Suprapubic skin (tissue), 4 donors: ENCODE measurements around the gene NEK10. TPM values are rescaled to one million over a fixed set of nuclear protein-coding genes. Genes with fewer than 3 reads are reported as not detected.

Source experiments
- DNase-seq, 2 donors: peaks; one replicate each; pipeline ENCODE4 v3.0.0-alpha.2; 2019; ENCODE audit warnings: low spot score in 2 of 2
- H3K27ac ChIP-seq: fragments of 200-600 bp; sonication (generic); one replicate; pipeline ENCODE4 v1.5.1; 2019
- H3K27me3 ChIP-seq: fragments of 200-600 bp; sonication (generic); one replicate; pipeline ENCODE4 v1.5.1; 2019
- H3K36me3 ChIP-seq: fragments of 200-600 bp; sonication (generic); one replicate; pipeline ENCODE4 v1.5.1; 2019
- H3K4me1 ChIP-seq: fragments of 200-600 bp; sonication (generic); one replicate; pipeline ENCODE4 v1.5.1; 2019
- H3K4me3 ChIP-seq: fragments of 200-600 bp; sonication (generic); one replicate; pipeline ENCODE4 v1.5.1; 2019; ENCODE audit warnings: mild to moderate bottlenecking
- H3K9me3 ChIP-seq: fragments of 200-600 bp; sonication (generic); one replicate; pipeline ENCODE4 v1.5.1; 2019
- CTCF ChIP-seq, 2 donors: fragments of 200-600 bp in 1 of 2; fragments of 450-650 bp in 1 of 2; sonication (generic) in 1 of 2; IDR thresholded peaks; one replicate each; pipeline ENCODE4 v1.5.1; 2016 to 2019; ENCODE audit warnings: antibody characterized with exemption in 2 of 2, mild to moderate bottlenecking in 1 of 2, moderate library complexity in 1 of 2
- EP300 ChIP-seq: sonication (generic); formaldehyde crosslinking; IDR thresholded peaks from one replicate; pipeline ENCODE4 v1.6.1; 2017; ENCODE audit warnings: antibody characterized with exemption
- POLR2A ChIP-seq, 2 donors: fragments of 450-650 bp; IDR thresholded peaks; one replicate each; pipeline ENCODE4 v1.6.1; 2017; ENCODE audit warnings: antibody characterized with exemption in 2 of 2, mild to moderate bottlenecking in 2 of 2, moderate library complexity in 2 of 2
- POLR2AphosphoS5 ChIP-seq, 3 donors: sonication (generic); formaldehyde crosslinking; IDR thresholded peaks; one replicate each; pipeline ENCODE4 v1.6.1; 2017; ENCODE audit warnings: antibody characterized with exemption in 3 of 3
- WGBS: methylation state at CpG from one replicate; pipeline ENCODE4 v1.1.5; 2018; 5-methylcytosine and 5-hydroxymethylcytosine counted together
- total RNA-seq, 4 donors: library from RNA; depleted of rRNA; stranded (reverse); fragments of >200 nt; gene quantifications; one replicate each; pipeline ENCODE4 v1.1.0, GENCODE V29; 2016

The NEK10 gene
- total RNA-seq, 4 donors from 2014 or later = 2.4 to 3.4 (median 3.0) TPM; not detected in 1

GRCh38 chr3:27352047-27352446, 17.1 kb downstream of the NEK10 start:
- TF ChIP-seq CTCF (IDR thresholded peaks at IDR 0.05) (no peak), POLR2AphosphoS5 (IDR thresholded peaks at IDR 0.05) (no peak), EP300 (no peak), POLR2A (IDR thresholded peaks at IDR 0.05) (no peak)

GRCh38 chr3:27349832-27350231, 19.4 kb downstream of the NEK10 start:
- WGBS = 81% methylated on average over 3 of the region's 3 CpGs
- H3K4me3 ChIP-seq = no peak overlapping the region
- DNase-seq = no peak
- no peaks in the 10 kb centered on the region for H3K9me3 ChIP-seq
- H3K27me3 ChIP-seq = no peaks in the 10 kb centered on the region
- H3K27ac ChIP-seq = no peak overlapping the region
- TF ChIP-seq POLR2A (IDR thresholded peaks at IDR 0.05) (no peak), EP300 (no peak), CTCF (IDR thresholded peaks at IDR 0.05) (no peak), POLR2AphosphoS5 (IDR thresholded peaks at IDR 0.05) (no peak)
- H3K36me3 ChIP-seq = no peaks in the 10 kb centered on the region
- H3K4me1 ChIP-seq = peaks cover 20% of the 10 kb centered on the region

More at GRCh38 chr3:27352047-27352446, 17.1 kb downstream of the NEK10 start:
- Histone ChIP-seq H3K27ac (no peak overlapping the region), H3K27me3 (no peaks in the 10 kb centered on the region), H3K9me3 (no peaks in the 10 kb centered on the region), H3K4me1 (peaks cover 20% of the 10 kb centered on the region), H3K4me3 (no peak overlapping the region), H3K36me3 (no peaks in the 10 kb centered on the region)
- WGBS = 80% methylated on average over 3 of the region's 3 CpGs
- no peak for DNase-seq

GRCh38 chr3:27345959-27346865, 23.0 kb downstream of the NEK10 start:
- Histone ChIP-seq H3K27me3 (no peaks in the 10 kb centered on the region), H3K4me3 (no peak overlapping the region), H3K36me3 (no peaks in the 10 kb centered on the region), H3K27ac (no peak overlapping the region), H3K4me1 (peaks cover 3% of the 10 kb centered on the region), H3K9me3 (no peaks in the 10 kb centered on the region)
- TF ChIP-seq CTCF (IDR thresholded peaks at IDR 0.05) = no peak
- TF ChIP-seq POLR2AphosphoS5 (IDR thresholded peaks at IDR 0.05) = no peak
- no peak for TF ChIP-seq EP300
- no peak for TF ChIP-seq POLR2A (IDR thresholded peaks at IDR 0.05)
- whole genome bisulfite sequencing = 78% methylated on average over 11 of the region's 11 CpGs
- DNase-seq = no peak

GRCh38 chr3:27345493-27345892, 23.7 kb downstream of the NEK10 start:
- DNase-seq = no peak
- Histone ChIP-seq H3K9me3 (no peaks in the 10 kb centered on the region), H3K27ac (no peak overlapping the region), H3K4me1 (peaks cover 3% of the 10 kb centered on the region), H3K36me3 (no peaks in the 10 kb centered on the region), H3K27me3 (no peaks in the 10 kb centered on the region), H3K4me3 (no peak overlapping the region)
- WGBS = 44% methylated on average over 5 of the region's 5 CpGs
- TF ChIP-seq POLR2AphosphoS5 (IDR thresholded peaks at IDR 0.05) (no peak), POLR2A (IDR thresholded peaks at IDR 0.05) (no peak), CTCF (IDR thresholded peaks at IDR 0.05) (no peak), EP300 (no peak)

- H3K9me3 ChIP-seq = no peaks in the 10 kb centered on the region
- H3K36me3 ChIP-seq = no peaks in the 10 kb centered on the region
- peaks cover 3% of the 10 kb centered on the region for H3K4me1 ChIP-seq
- 89% methylated on average over 2 of the region's 2 CpGs for WGBS
- no peak overlapping the region for H3K27ac ChIP-seq
- no peak overlapping the region for H3K4me3 ChIP-seq
- DNase-seq = no peak
- TF ChIP-seq POLR2AphosphoS5 (IDR thresholded peaks at IDR 0.05) (no peak), POLR2A (IDR thresholded peaks at IDR 0.05) (no peak), EP300 (no peak), CTCF (IDR thresholded peaks at IDR 0.05) (no peak)
- no peaks in the 10 kb centered on the region for H3K27me3 ChIP-seq
Measured at GRCh38 chr3:27345045-27345444, 24.1 kb downstream of the NEK10 start.
